Lung (tissue), 12 donors: ENCODE measurements around the gene ZNF331. TPM values are rescaled to one million over a fixed set of nuclear protein-coding genes. Genes with fewer than 3 reads are reported as not detected.
"Not testable (repeated sequence)": the region's sequence is repeated elsewhere in the genome, so short reads cannot be mapped to it uniquely, and the experiment has no call there.

Experiments used
- ATAC-seq: fragments of 200-7000 bp; cut with Tn5 transposase; one replicate; pipeline ENCODE4 v1.9.1; 2020; ENCODE audit warnings: moderate number of reproducible peaks; ENCODE audit not compliant: insufficient read depth, low FRiP score
- DNase-seq, 3 donors: peaks; one replicate each; pipeline ENCODE4 v3.0.0-alpha.2; 2013 to 2017
- H3K27ac ChIP-seq, 2 donors: one replicate each; pipeline ENCODE4 v1.5.1; 2013; ENCODE audit warnings: mild to moderate bottlenecking in 2 of 2, moderate library complexity in 2 of 2, control low read depth in 1 of 2, inconsistent platforms in 1 of 2, low read depth in 1 of 2, low read length in 1 of 2
- H3K27me3 ChIP-seq, 3 donors: one replicate each; pipeline ENCODE4 v1.5.1; 2013; ENCODE audit warnings: low read length in 2 of 3; ENCODE audit not compliant: control insufficient read depth in 3 of 3, insufficient read depth in 3 of 3
- H3K36me3 ChIP-seq, 4 donors: one replicate each; pipeline ENCODE4 v1.5.1; 2013; ENCODE audit warnings: low read length in 4 of 4, mild to moderate bottlenecking in 1 of 4, moderate library complexity in 1 of 4; ENCODE audit not compliant: control insufficient read depth in 4 of 4, insufficient read depth in 4 of 4
- H3K4me1 ChIP-seq, 5 donors: one replicate each; pipeline ENCODE4 v1.5.1; 2013; ENCODE audit warnings: low read length in 5 of 5, mild to moderate bottlenecking in 2 of 5, moderate library complexity in 1 of 5; ENCODE audit not compliant: control insufficient read depth in 5 of 5, insufficient read depth in 5 of 5
- H3K4me3 ChIP-seq: one replicate; pipeline ENCODE4 v1.5.1; 2013; ENCODE audit warnings: mild to moderate bottlenecking, control low read depth, moderate library complexity
- H3K9ac ChIP-seq, 2 donors: one replicate each; pipeline ENCODE4 v1.5.1; 2013; ENCODE audit warnings: low read length in 2 of 2, control low read depth in 1 of 2; ENCODE audit not compliant: insufficient read depth in 1 of 2
- H3K9me3 ChIP-seq, 4 donors: one replicate each; pipeline ENCODE4 v1.5.1; 2013; ENCODE audit warnings: low read length in 3 of 4, mild to moderate bottlenecking in 1 of 4, moderate library complexity in 1 of 4; ENCODE audit not compliant: control insufficient read depth in 4 of 4, insufficient read depth in 3 of 4
- CTCF ChIP-seq: IDR thresholded peaks from 2 replicates; pipeline ENCODE4 v1.5.1; 2012; ENCODE audit warnings: mild to moderate bottlenecking; ENCODE audit errors: control extremely low read depth, extremely low read depth
- WGBS, 2 donors: extraction: QIAGEN DNeasy Blood & Tissue Kit; methylation state at CpG; one replicate each; pipeline ENCODE4 v1.1.7; 2013; 5-methylcytosine and 5-hydroxymethylcytosine counted together
- polyA plus RNA-seq, 2 donors: library from polyadenylated mRNA; stranded (reverse); fragments of 200-250 nt; gene quantifications; one replicate each; pipeline ENCODE4 v1.2.1, GENCODE V29; 2013
- total RNA-seq, 2 donors: library from RNA; depleted of rRNA in 1 of 2; stranded (reverse); fragments of >200 nt in 1 of 2; gene quantifications; one replicate each; pipeline ENCODE4 v1.2.1, GENCODE V29; 2014 to 2021
- donor health status: control.
- donor health status: control.
- donor health status: Bipolar disorder and iron deficiency.
- donor health status: healthy.
- donor health status: DM: yes; HTN: yes; CAD: no.

ZNF331 gene
- total and polyA plus RNA-seq, 4 donors = 12.7 to 27.9 (median 22.8) TPM

GRCh38 chr19:53511357-53511756 is 26.6 kb upstream of the ZNF331 start:
- ATAC-seq (no peak), DNase-seq (no peak)
- no peaks in the 10 kb centered on the region for H3K27me3 ChIP-seq
- H3K36me3 ChIP-seq = no peaks in the 10 kb centered on the region
- H3K9ac ChIP-seq = no peak overlapping the region
- H3K4me3 ChIP-seq = no peak overlapping the region
- no peak for TF ChIP-seq CTCF
- H3K27ac ChIP-seq = no peak overlapping the region
- H3K4me1 ChIP-seq = no peaks in the 10 kb centered on the region
- no peaks in the 10 kb centered on the region for H3K9me3 ChIP-seq
- 95 to 97% methylated on average over 2 of the region's 2 CpGs for WGBS, 2 donors

GRCh38 chr19:53511933-53512374 is 26.0 kb upstream of the ZNF331 start:
- Histone ChIP-seq H3K9ac (no peak overlapping the region), H3K4me3 (no peak overlapping the region), H3K9me3 (no peaks in the 10 kb centered on the region), H3K27me3 (no peaks in the 10 kb centered on the region), H3K4me1 (no peaks in the 10 kb centered on the region), H3K27ac (no peak overlapping the region), H3K36me3 (no peaks in the 10 kb centered on the region)
- WGBS, 2 donors = 42 to 43% methylated on average over 11 of the region's 11 CpGs
- peak; percentile 44 to 62 (median 56) for DNase-seq
- peak; percentile 82 for ATAC-seq
- peak; percentile 35 for TF ChIP-seq CTCF

GRCh38 chr19:53515047-53515446 is 22.9 kb upstream of the ZNF331 start:
- H3K9ac ChIP-seq, H3K4me3 ChIP-seq, DNase-seq, H3K36me3 ChIP-seq, H3K27ac ChIP-seq, H3K4me1 ChIP-seq, H3K27me3 ChIP-seq, ATAC-seq, H3K9me3 ChIP-seq: not testable (repeated sequence)
- 92 to 97% methylated on average over 3 of the region's 3 CpGs for WGBS, 2 donors

GRCh38 chr19:53517114-53517741 is 20.7 kb upstream of the ZNF331 start:
- Histone ChIP-seq H3K9me3 (peaks cover 0 to 3% (median 0%) of the 10 kb centered on the region in 4 donors), H3K9ac (no peak overlapping the region), H3K27me3 (no peaks in the 10 kb centered on the region), H3K27ac (no peak overlapping the region), H3K36me3 (no peaks in the 10 kb centered on the region), H3K4me1 (peaks cover 0 to 13% (median 5%) of the 10 kb centered on the region in 5 donors), H3K4me3 (no peak overlapping the region)
- TF ChIP-seq CTCF = no peak
- ATAC-seq (no peak), DNase-seq (no peak)
- WGBS, 2 donors = 64 to 77% methylated on average over 5 of the region's 5 CpGs
